OCI-LY7 (cell line): Measurements from ENCODE around the gene PRSS27. TPM values are rescaled to one million over a fixed set of nuclear protein-coding genes. Genes with fewer than 3 reads are reported as not detected.

Experiments used
- BruUV-seq: library from RNA; stranded (reverse); fragments of 400-500 nt; replicated peaks from 2 replicates; lab custom pipeline; 2021; lab: Mats Ljungman, UMichigan
- CTCF ChIA-PET: fragments of 300-600 bp; sonication (Branson Sonifier 250); formaldehyde crosslinking; loops from one replicate; lab custom pipeline; 2022; ENCODE audit warnings: antibody characterized with exemption; ENCODE audit not compliant: unreplicated experiment; lab: Charles Lee
- POLR2A ChIA-PET: fragments of 300-600 bp; sonication (Branson Sonifier 250); formaldehyde crosslinking; loops from one replicate; lab custom pipeline; 2022; ENCODE audit warnings: antibody characterized with exemption; lab: Charles Lee
- DNase-seq: peaks from one replicate; pipeline ENCODE4 v3.0.0-alpha.2; 2015; ENCODE audit warnings: low spot score
- H2AFZ ChIP-seq: fragments of 200-600 bp; sonication (generic), shearing (Covaris generic); 2 replicates; pipeline ENCODE4 v1.6.1; 2014; ENCODE audit warnings: mild to moderate bottlenecking, antibody characterized with exemption, low read length, moderate library complexity
- H3K27ac ChIP-seq: fragments of 200-600 bp; sonication (generic); 2 replicates; pipeline ENCODE4 v1.5.1; 2014; ENCODE audit warnings: mixed run types, low read depth, mild to moderate bottlenecking, moderate library complexity, low read length, inconsistent platforms; ENCODE audit not compliant: poor library complexity, severe bottlenecking
- H3K36me3 ChIP-seq: fragments of 200-600 bp; sonication (generic); 2 replicates; pipeline ENCODE4 v1.6.1; 2014; ENCODE audit warnings: mild to moderate bottlenecking, antibody characterized with exemption, low read length, moderate library complexity, mixed read lengths; ENCODE audit not compliant: insufficient read depth
- H3K4me1 ChIP-seq: fragments of 200-600 bp; sonication (generic); 2 replicates; pipeline ENCODE4 v1.5.1; 2014; ENCODE audit warnings: mild to moderate bottlenecking, low read length; ENCODE audit not compliant: insufficient read depth, poor library complexity, severe bottlenecking
- H3K4me2 ChIP-seq: fragments of 200-600 bp; sonication (generic); 2 replicates; pipeline ENCODE4 v1.6.1; 2014; ENCODE audit warnings: mild to moderate bottlenecking, low read length
- H3K4me3 ChIP-seq: fragments of 200-600 bp; sonication (generic); 2 replicates; pipeline ENCODE4 v1.5.1; 2014; ENCODE audit warnings: mild to moderate bottlenecking, low read depth, low read length; ENCODE audit not compliant: poor library complexity, severe bottlenecking
- H3K79me2 ChIP-seq: fragments of 200-600 bp; sonication (generic); 2 replicates; pipeline ENCODE4 v1.6.1; 2016; ENCODE audit warnings: low read depth, mild to moderate bottlenecking, low read length, moderate library complexity, mixed read lengths; ENCODE audit not compliant: insufficient read depth
- H3K9me2 ChIP-seq: fragments of 200-600 bp; sonication (generic); 2 replicates; pipeline ENCODE4 v1.6.1; 2016; ENCODE audit warnings: mild to moderate bottlenecking, low read length, mixed read lengths; ENCODE audit not compliant: insufficient read depth
- H3K9me3 ChIP-seq: fragments of 200-600 bp; sonication (generic); 2 replicates; pipeline ENCODE4 v1.6.1; 2014; ENCODE audit warnings: mild to moderate bottlenecking, mixed run types, low read length, mixed read lengths
- H4K20me1 ChIP-seq: fragments of 200-600 bp; sonication (generic); 2 replicates; pipeline ENCODE4 v1.6.1; 2014; ENCODE audit warnings: mild to moderate bottlenecking, antibody characterized with exemption, low read length, moderate library complexity, mixed read lengths; ENCODE audit not compliant: insufficient read depth
- EZH2phosphoT487 ChIP-seq: fragments of 200-600 bp; sonication (generic); IDR thresholded peaks from 2 replicates; pipeline ENCODE4 v1.6.1; 2018; ENCODE audit warnings: low read depth, borderline replicate concordance, mild to moderate bottlenecking, mixed run types, antibody characterized with exemption, low read length, moderate library complexity, mixed read lengths
- intact Hi-C: fragments of 100-400 bp; cut with micrococcal nuclease; formaldehyde crosslinking; loops from one replicate; pipeline ENCODE4 v1.10.0; 2022; ENCODE audit not compliant: unreplicated experiment
- total RNA-seq, 2 experiments: library from RNA; depleted of rRNA in 1 of 2; stranded (reverse); fragments of >200 nt in 1 of 2; shearing (Covaris generic) in 1 of 2; gene quantifications; 2 replicates each; pipeline ENCODE4 v1.2.3, GENCODE V29; 2014 to 2022
- TF ChIP-seq, protein P1 (sequence below): fragments of 200-600 bp; sonication (generic); conservative IDR thresholded peaks from 2 replicates; pipeline ENCODE4 v1.5.1; 2014; ENCODE audit warnings: mild to moderate bottlenecking, antibody characterized with exemption, low read length, moderate library complexity, mixed read lengths

Gene PRSS27
- total RNA-seq, 2 experiments from 2014 or later: 2.7 to 7.7 TPM

DNA sequence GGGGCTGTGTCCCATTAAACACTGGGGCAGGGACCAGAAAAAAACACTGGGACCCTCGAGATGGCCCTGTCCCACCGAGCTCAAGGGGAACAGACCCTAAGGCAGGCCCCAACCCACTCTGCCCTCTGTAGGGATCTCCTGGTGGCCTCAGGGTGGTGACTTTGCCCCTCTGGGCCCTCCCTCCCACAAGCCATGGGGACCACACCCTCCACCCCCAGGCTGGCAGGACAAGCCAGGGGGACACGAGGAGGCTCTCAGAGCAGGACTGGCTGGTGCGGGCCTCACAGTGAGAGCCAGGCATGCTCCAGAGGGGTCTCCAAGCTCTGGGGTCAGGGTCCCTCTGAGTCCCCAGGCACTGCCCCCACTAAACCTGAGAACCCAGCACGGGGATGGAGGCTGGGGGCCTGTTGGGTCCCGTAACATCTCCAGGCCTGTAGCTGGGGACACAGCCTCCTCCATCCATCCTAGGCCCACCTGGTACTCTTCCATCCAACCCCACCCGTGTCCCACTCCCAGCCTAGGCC is 17.9 kb upstream of the PRSS27 start:
- TF ChIP-seq EZH2phosphoT487: no peak
- TF ChIP-seq, protein P1, sequence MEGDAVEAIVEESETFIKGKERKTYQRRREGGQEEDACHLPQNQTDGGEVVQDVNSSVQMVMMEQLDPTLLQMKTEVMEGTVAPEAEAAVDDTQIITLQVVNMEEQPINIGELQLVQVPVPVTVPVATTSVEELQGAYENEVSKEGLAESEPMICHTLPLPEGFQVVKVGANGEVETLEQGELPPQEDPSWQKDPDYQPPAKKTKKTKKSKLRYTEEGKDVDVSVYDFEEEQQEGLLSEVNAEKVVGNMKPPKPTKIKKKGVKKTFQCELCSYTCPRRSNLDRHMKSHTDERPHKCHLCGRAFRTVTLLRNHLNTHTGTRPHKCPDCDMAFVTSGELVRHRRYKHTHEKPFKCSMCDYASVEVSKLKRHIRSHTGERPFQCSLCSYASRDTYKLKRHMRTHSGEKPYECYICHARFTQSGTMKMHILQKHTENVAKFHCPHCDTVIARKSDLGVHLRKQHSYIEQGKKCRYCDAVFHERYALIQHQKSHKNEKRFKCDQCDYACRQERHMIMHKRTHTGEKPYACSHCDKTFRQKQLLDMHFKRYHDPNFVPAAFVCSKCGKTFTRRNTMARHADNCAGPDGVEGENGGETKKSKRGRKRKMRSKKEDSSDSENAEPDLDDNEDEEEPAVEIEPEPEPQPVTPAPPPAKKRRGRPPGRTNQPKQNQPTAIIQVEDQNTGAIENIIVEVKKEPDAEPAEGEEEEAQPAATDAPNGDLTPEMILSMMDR: no peak
- H3K9me2 ChIP-seq: no peaks in the 10 kb centered on the region
- no peak overlapping the region for H3K27ac ChIP-seq
- H3K9me3 ChIP-seq: no peaks in the 10 kb centered on the region
- no peak overlapping the region for H2AFZ ChIP-seq
- H3K4me3 ChIP-seq: no peak overlapping the region
- no peaks in the 10 kb centered on the region for H3K4me1 ChIP-seq
- H3K79me2 ChIP-seq: no peaks in the 10 kb centered on the region
- no peaks in the 10 kb centered on the region for H4K20me1 ChIP-seq
- BruUV-seq: no TSS peak
- no peak overlapping the region for H3K4me2 ChIP-seq
- ChIA-PET CTCF (no interaction called here), POLR2A (interaction anchor here (0.7 kb wide), 1 partner anchor 8 kb away, joined by 3 read pairs; no protein-coding TSS in a partner anchor)
- H3K36me3 ChIP-seq: no peaks in the 10 kb centered on the region
- intact Hi-C loops: no loop called here
- DNase-seq: no peak

DNA sequence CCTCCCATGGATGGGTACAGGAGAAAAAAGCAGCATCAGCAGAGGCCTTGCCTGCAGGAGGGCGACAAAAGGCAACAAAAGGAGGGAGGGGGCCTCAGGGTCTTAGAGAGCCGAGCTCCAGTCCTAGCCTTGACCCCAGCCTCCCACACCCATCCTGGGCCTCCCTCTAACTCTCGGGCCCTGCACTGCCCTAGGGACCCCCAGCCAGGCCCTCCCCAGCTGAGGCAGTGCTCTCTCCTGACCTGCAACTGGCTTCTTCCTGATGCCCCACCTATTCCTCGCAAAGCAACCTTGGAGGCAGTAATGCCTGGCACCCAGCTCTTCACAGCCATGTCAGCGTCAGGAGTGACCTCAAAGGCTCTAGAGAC is 17.2 kb upstream of the PRSS27 start:
- ChIA-PET CTCF (no interaction called here), POLR2A (interaction anchor here (0.7 kb wide), 1 partner anchor 12 kb away, joined by 3 read pairs; no protein-coding TSS in a partner anchor)
- BruUV-seq: no TSS peak
- Histone ChIP-seq H3K4me1 (no peaks in the 10 kb centered on the region), H3K9me3 (no peaks in the 10 kb centered on the region), H3K36me3 (no peaks in the 10 kb centered on the region), H3K9me2 (no peaks in the 10 kb centered on the region), H4K20me1 (no peaks in the 10 kb centered on the region), H3K4me3 (no peak overlapping the region), H3K27ac (no peak overlapping the region), H3K79me2 (no peaks in the 10 kb centered on the region), H2AFZ (no peak overlapping the region), H3K4me2 (no peak overlapping the region)
- TF ChIP-seq, protein P1: no peak
- no peak for TF ChIP-seq EZH2phosphoT487
- intact Hi-C loops: no loop called here
- no peak for DNase-seq

DNA sequence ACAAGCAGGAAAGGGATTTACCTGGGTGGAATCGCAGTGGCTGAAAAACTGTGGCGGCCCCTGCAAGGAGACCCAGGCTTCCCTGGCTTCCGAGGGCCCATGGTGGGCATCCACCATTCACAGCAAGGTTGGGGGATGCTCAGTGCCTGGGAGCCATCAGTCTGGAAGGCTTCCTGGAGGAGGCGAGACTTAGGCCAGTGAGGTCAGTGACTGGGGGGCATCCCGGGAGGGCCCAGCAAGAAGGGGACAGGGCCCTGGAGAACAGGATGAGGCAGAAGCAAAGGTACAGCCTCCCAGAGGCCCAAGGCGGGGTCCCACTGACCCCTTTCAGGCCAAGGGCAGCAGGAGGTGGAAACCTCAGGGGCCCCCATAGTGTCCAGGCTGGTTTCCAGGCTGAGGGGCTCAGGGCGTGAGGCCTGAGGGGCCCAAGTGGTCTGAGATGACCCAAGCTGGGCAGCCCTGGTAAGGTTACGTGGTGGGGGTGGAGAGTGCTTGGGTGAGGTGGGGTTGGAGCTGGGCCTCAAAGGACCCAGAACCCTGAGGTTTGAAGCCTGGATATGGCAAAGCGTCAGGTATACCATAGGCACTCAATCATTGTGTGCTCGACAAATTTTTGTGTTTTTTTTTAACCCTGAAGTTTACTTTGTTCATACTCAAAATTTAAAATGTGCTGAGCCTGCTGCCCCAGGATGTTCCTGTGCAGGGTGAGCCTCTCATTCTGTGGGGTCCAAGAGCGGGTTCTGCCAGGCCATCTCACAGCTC is 16.6 kb upstream of the PRSS27 start:
- CTCF ChIA-PET: no interaction called here
- no peak for DNase-seq
- intact Hi-C loops: no loop called here
- Histone ChIP-seq H3K36me3 (no peaks in the 10 kb centered on the region), H3K4me3 (no peak overlapping the region), H3K4me2 (no peak overlapping the region), H2AFZ (no peak overlapping the region), H3K4me1 (no peaks in the 10 kb centered on the region), H3K9me2 (no peaks in the 10 kb centered on the region), H4K20me1 (no peaks in the 10 kb centered on the region), H3K9me3 (no peaks in the 10 kb centered on the region), H3K27ac (no peak overlapping the region), H3K79me2 (no peaks in the 10 kb centered on the region)
- POLR2A ChIA-PET: interaction anchor here (0.7 to 1.0 kb wide), 2 partner anchors 11 kb away, joined by 3 read pairs; no protein-coding TSS in a partner anchor
- no TSS peak for BruUV-seq
- TF ChIP-seq, protein P1: no peak
- TF ChIP-seq EZH2phosphoT487: no peak
